ENCODE measurements around the gene MALSU1. TPM values are rescaled to one million over a fixed set of nuclear protein-coding genes. Genes with fewer than 3 reads are reported as not detected.
A peak's percentile ranks its signal among the peaks of the same experiment; 100 is the strongest.

The MALSU1 gene
- total RNA-seq, 2 donors from 2014 or later = 78.5 to 83.4 TPM

DNA sequence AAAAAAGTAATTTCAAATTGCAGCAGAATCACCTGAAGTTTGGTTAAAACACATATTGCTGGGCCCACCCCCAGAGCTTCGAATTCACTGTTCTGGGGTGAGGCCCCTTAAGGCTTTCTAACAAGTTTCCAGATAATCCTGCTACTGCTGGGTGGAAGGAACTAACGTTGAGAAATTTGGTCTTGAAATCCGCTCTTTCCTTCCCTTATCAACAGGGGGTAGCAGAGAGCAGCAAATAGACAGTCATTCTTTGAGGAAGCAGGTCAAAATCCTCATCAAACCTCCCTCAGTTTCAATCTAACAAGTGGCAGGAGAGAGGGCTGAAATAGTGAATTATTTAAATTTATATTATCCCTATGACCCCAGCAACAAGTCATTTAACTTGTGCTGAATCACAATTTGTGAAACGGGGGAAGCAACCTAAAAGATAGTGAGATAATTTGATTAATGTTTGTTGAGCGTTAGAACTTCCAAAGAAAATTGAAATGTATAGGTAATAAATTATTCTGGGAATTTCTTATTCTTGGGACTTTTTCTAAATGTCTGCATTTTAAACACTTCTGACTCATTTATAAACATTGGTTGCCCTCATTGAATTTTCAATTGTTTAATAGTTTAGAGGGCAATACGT, 21.7 kb upstream of the MALSU1 start:
- ATAC-seq = peak; percentile 30 to 40
- no peaks in the 10 kb centered on the region for H3K36me3 Mint-ChIP-seq
- peak in 1 of 2 donors; percentile 51 for DNase-seq (ENCODE audit: low spot score in 2 of 2)
- H3K27ac Mint-ChIP-seq = no peak overlapping the region
- no peaks in the 10 kb centered on the region for H3K9me3 Mint-ChIP-seq

DNA sequence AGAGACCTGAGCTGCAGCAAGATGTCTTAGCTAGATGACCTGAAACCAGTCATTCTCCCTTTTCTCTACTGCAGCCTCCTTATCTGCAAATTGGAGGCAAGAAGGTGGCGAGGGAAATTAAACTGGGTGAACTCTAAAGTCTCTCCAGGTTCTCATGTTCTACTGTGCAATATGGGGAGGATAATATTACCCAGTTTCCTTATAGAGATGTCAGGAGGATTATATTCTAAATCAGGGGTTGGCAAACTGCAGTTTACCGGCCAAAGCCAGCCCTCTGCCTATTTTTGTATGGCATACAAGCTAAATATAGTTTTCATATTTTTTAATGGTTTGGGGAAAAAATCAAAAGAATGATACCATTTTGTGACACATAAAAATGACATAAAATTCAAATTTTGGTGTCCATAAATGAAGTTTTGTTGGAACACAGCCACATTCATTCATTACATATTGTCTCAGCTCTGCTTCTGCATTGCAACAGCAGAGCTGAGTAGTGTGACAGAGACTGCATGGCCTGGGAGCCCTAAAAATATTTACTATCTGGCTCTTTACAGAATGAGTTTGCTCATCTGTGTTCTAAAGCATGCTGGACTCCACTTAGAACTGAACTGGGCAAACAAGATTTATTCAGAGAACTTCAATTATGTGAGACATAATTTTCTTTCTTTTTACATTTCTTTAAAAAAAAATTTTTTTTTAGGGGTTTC, 19.2 kb upstream of the MALSU1 start:
- ATAC-seq = no peak
- Mint-ChIP-seq H3K9me3 (no peaks in the 10 kb centered on the region), H3K27ac (no peak overlapping the region)

DNA sequence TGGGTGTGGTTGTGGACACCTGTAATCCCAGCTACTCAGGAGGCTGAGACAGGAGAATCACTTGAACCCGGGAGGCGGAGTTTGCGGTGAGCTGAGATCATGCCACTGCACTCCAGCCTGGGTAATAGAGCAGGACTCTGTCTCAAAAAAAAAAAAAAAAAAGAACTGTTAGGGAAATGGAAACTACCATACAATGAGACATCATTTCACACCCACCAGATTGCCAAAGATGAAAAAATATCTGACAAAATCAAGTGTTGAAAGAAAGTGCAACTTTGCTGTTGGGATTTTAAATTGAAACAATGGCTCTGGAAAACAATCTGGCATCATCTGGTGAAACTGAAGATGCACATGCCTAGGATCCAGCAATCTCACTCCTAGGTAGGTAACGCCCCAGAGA, 16.1 kb upstream of the MALSU1 start:
- DNase-seq (ENCODE audit: low spot score in 2 of 2) (no peak), ATAC-seq (peak in 1 of 2 donors; percentile 62)
- Mint-ChIP-seq H3K27ac (no peak overlapping the region), H3K9me3 (no peaks in the 10 kb centered on the region), H3K36me3 (no peaks in the 10 kb centered on the region)

More for the DNA sequence above, 19.2 kb upstream of the MALSU1 start:
- no peak for DNase-seq (ENCODE audit: low spot score in 2 of 2)
- no peaks in the 10 kb centered on the region for H3K36me3 Mint-ChIP-seq

DNA sequence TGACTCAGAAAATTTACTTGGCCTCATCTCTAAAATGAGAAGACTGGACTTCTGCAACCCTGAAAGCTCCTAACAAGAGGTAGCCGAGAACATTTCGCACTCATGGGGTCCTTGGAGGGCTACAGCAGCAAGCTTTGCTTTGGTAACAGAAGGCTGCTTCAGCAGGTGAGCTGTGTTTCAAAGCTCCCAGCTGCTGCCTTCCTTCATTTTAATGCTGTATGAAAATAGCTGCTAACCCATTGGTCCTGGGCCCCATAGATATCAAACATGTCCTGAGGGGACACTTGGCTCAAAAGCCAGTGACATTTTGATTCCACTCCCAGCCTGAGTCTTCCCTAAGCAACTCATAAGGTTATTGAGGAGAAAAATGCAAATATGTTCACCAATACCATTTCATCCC, 14.3 kb upstream of the MALSU1 start:
- DNase-seq (ENCODE audit: low spot score in 2 of 2) (no peak), ATAC-seq (no peak)
- Mint-ChIP-seq H3K9me3 (no peaks in the 10 kb centered on the region), H3K27ac (no peak overlapping the region), H3K36me3 (no peaks in the 10 kb centered on the region)

DNA sequence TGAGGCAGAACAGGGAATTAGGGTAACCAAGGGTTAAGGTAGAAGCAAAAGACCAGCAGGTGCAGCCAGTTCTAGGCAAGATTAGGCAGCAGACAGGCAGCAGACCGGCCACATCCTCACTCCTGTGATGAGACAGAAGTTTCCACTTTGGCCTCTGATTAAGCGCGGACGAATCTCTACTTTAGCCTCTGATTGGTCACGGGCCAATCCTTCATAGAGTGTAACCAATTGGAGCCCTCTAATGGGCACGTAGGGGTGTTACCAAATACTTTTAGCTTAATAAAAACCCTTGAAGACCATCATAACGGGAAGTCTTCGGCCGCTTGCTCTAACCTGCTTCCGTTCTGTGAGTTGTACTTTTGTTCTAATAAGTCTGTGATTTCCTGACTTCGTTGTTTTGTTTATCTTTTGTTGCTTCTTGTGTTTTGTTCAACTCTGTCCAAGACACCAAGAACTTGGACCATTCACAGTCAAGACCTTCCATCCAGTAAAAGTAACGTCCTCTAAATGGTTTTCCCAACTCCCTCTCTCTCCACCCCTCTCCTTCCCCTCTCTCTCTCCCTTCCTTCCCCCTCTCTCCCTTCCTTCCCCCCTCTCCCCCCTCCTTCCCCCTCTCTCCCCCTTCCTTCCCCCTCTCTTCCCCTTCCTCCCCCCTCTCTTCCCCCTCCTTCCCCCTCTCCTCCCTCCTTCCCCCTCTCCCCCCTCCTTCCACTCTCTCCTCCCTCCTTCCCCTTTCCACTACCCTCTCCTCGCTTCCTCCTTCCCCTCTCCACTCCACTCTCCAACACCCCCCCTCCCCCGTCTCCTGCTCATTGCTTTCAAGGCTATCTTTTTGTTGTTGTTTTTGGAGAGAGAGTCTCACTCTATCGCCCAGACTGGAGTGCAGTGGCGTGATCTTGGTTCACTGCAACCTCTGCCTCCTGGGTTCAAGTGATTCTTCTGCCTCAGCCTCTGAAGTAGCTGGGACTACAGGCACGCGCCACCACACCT, 13.2 kb upstream of the MALSU1 start:
- no peaks in the 10 kb centered on the region for H3K9me3 Mint-ChIP-seq
- H3K36me3 Mint-ChIP-seq = no peaks in the 10 kb centered on the region

DNA sequence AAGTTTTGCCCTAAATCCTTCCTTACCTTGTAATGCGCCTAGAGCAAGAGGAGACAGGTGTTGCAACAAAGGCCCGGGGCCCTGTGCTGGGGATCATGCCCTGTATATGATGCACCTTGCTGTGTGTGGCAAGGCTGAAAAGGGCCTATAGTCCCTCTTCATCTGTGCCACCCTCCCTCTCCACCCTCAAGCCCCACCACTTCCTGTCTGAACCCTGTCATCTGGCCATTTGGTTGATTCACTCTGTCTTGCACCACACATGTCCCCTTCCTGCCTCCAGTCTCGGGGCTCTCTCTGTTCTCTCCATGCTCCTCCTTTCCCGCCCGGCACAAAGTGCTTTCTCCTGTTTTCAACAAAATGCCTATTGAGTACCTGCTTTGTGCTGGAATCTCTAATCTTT, 11.5 kb upstream of the MALSU1 start:
- no peaks in the 10 kb centered on the region for H3K9me3 Mint-ChIP-seq
- H3K27ac Mint-ChIP-seq = no peak overlapping the region
- DNase-seq (ENCODE audit: low spot score in 2 of 2) = no peak

More for the DNA sequence above, 13.2 kb upstream of the MALSU1 start:
- no peak for ATAC-seq
- H3K27ac Mint-ChIP-seq = no peak overlapping the region
- no peak for DNase-seq (ENCODE audit: low spot score in 2 of 2)

DNA sequence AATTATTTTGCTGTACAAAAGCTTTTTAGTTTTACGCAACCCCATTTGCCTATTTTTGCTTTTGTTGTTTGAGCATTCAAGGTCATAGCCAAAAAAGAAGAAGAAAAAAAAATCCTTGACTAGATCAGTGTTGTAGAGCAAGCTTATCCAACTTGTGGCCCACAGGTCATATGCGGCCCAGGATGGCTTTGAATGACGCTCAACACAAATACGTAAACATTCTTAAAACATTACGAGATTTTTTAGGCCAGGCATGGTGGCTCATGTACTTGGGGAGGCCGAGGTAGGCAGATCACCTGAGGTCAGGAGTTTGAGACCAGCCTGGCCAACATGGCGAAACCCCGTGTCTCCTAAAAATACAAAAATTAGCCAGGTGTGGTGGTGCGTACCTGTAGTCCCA, 8.1 kb upstream of the MALSU1 start:
- no peak for ATAC-seq
- Mint-ChIP-seq H3K9me3 (no peaks in the 10 kb centered on the region), H3K36me3 (no peaks in the 10 kb centered on the region), H3K27ac (no peak overlapping the region)
- DNase-seq (ENCODE audit: low spot score in 2 of 2) = no peak

More for the DNA sequence above, 11.5 kb upstream of the MALSU1 start:
- peak in 1 of 2 donors; percentile 85 for ATAC-seq
- H3K36me3 Mint-ChIP-seq = no peaks in the 10 kb centered on the region

DNA sequence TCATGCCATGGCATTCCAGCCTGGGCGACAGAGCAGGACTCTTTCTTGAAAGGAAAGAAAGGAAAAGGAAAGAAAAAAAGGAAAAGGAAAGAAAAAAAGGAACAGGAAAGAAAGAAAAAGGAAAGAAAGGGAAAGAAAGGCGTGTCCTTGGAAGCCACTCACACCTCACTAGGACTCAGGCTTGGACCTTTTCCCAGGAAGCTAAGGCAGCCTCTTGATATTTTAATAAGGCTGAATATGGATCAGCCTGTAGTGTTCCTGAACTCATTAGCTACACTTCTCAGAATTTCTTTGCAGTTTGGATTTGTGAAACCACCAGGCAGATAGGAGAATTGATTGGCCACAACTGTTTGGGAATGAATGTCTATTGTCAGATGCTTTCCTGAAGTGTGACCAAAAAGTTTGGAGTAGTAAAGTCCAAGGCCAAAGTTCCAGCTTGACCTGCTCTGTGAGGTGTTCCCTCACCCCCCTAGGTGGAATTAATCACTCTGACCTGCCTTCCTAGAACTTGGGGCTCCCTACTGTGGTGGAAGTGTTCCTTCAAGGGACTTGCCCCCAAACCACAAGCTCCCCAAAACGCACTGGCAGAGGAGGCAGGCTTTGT, 7.1 kb upstream of the MALSU1 start:
- Mint-ChIP-seq H3K9me3 (no peaks in the 10 kb centered on the region), H3K27ac (no peak overlapping the region), H3K36me3 (no peaks in the 10 kb centered on the region)
- ATAC-seq (no peak), DNase-seq (ENCODE audit: low spot score in 2 of 2) (no peak)

DNA sequence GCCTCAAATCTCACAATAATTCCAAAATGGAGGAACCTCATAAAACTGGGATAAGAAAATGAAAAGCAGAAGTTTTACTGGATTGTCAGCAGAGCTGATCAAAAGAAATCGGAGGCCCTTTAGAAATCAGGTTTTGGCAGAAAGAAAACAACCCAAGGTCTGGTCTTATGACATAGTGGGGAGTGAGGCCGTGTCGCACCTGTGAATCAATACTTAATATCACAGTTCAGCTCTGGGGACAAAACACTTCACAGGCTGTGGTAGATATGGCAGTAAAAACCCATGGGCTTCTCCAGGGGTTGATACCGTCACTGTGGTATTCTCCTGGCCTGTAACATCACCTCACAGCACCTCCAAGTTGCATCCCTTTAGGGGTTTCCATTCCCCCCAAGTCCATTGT, 6.5 kb upstream of the MALSU1 start:
- Mint-ChIP-seq H3K9me3 (peaks cover 0 to 2% of the 10 kb centered on the region in 2 donors), H3K36me3 (peaks cover under 1 to 1% of the 10 kb centered on the region in 2 donors), H3K27ac (no peak overlapping the region)
- no peak for DNase-seq (ENCODE audit: low spot score in 2 of 2)
- ATAC-seq = no peak

DNA sequence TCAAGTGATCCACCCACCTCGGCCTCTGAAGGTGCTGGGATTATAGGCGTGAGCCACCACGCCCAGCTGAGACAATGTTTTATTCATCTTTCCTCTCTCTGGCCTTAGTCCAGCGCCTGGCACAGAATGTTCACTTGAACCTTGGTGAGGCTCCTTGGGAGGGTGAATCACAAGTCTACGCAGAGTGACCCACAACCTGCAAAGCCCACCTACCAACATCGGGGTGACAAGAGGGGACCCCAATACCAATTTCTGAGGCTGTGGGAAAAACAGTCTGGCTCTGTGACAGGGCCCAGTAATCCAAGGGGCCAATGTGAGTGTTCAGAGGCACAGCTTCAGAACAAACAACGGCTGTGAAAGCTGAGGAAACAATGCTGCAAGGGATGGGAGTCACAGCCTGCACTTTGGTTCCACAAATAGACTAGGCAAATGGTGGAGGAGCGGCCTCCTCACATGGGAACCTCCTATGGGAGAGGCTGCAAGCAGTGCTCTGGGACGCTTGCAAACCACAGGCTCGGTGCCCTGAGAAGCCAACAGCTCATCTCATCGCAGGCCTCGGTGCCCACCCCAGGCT, 5.6 kb upstream of the MALSU1 start:
- H3K9me3 Mint-ChIP-seq = peaks cover 0 to 7% of the 10 kb centered on the region in 2 donors
- no peak overlapping the region for H3K27ac Mint-ChIP-seq
- no peak for ATAC-seq
- peaks cover 5 to 8% of the 10 kb centered on the region in 2 donors for H3K36me3 Mint-ChIP-seq
- no peak for DNase-seq (ENCODE audit: low spot score in 2 of 2)

DNA sequence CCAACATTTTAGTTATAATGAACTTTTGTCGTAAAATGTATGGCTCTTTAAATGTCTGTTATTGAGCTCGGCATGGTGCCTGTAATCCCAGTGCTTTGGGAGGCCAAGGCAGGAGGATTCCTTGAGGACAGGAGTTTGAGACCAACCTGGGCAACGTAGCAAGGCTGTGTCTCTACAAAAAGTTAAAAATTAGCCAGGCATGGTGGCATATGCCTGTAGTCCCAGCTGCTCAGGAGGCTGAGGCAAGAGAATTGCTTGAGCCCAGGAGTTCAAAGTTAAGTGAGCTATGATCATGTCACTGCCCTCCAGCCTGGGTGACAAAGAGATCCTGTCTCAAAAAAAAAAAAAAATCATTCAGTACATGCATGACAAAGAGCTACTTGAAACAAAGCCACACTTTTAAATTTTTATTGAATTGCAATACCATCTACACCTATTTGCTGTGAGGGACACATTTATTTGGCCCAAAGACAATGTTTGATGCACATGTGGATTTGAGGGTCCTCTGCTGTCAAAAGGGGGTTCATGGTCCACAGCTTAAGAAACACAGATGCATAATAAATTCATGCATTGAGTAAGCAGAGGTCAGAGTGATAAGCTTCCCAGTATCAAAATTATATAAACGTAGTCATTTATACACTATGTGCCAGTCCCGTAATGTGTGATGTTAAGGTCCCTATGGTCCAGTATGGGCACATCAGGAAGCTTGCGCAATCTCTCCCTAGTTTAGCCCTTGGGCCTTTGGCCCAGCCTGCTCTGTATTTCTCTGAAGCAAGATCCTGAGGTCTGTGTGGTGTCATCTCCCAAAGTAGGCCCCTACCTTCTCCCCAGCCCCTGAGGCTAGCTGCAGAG, 4.4 kb upstream of the MALSU1 start:
- ATAC-seq (no peak), DNase-seq (ENCODE audit: low spot score in 2 of 2) (no peak)
- peaks cover 16% of the 10 kb centered on the region in 2 donors for H3K36me3 Mint-ChIP-seq
- H3K27ac Mint-ChIP-seq = no peak overlapping the region
- H3K9me3 Mint-ChIP-seq = peaks cover 0 to 11% of the 10 kb centered on the region in 2 donors

DNA sequence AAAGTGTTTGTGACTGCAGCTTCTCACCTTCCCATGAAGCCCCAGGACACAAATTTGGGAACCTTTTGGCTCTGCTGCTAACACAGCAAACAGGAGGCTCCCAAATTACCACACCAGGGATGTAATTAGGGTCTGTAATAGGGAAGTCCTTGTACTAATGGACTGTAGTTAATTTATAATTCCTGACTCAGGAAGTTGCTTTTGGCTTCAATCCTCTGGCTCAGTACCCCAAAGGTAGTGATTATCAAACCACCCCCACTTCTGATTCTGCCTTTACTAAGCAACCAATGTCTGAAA, 3.8 kb upstream of the MALSU1 start:
- no peak for ATAC-seq
- no peak for DNase-seq (ENCODE audit: low spot score in 2 of 2)
- peaks cover 16 to 18% of the 10 kb centered on the region in 2 donors for H3K36me3 Mint-ChIP-seq

DNA sequence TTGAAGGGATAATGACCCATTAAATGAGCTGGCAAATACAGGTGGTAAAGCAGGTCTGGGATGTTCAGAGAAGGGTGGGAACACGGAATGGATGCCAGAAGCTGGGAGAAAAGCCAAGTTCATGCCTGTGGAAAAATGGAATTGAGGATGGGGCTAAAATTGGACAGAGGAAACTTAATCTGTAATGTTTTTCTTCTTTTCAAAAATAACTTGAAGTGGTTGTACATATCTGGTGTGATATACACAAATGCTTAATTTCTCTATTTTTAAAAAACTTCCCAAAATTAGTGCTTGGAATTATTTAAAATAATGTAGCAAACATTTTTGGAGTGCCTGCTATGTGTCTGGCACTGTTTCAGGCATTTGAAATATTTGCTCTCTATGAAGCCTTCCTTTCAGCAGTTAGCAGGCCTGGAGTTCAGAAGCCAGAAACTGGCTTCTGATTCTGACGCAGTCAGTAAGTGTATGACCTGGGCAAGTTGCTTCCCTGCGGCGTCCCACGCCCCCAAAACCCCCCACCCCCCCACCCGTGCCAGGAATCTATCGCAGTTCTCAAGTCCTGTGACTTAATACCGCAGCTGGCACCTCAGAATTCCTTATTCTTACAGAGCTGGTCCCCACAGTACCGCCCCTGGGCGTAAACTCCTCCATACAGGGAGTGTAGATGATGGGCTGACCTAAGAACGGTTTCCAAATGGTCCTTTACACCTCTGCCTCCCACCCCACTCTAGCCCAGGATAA, 828 bp upstream of the MALSU1 start:
- DNase-seq (ENCODE audit: low spot score in 2 of 2) = no peak
- H3K36me3 Mint-ChIP-seq = peaks cover 30 to 32% of the 10 kb centered on the region in 2 donors
- peak overlapping the region; percentile 95 to 96 for H3K27ac Mint-ChIP-seq

More for the DNA sequence above, 3.8 kb upstream of the MALSU1 start:
- peaks cover 0 to 11% of the 10 kb centered on the region in 2 donors for H3K9me3 Mint-ChIP-seq
- H3K27ac Mint-ChIP-seq = no peak overlapping the region

DNA sequence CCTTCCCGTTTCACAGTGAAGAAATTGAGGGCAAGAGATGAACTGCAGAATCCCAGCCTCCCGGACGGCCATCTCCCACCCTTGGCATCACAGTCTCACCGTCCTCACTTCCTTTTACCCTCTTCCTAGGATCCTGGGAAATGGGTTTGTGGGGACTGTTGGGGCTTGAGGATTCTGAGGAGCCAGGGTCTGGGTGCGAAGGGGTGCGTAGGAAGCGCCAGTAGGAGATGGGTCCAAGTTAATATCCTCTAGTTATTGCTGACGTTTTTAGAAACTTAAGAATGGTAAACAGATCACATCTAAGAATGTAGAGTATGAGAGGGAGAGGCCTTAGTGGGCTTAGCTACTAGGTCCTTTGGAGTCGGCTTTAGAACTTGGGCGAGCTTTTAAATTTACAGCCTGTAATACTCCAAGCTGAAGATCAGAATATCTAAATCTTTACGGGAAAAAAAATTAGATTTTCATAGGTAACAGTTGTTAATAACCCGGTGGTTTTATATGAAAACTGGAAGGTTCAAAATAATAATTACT, 696 bp downstream of the MALSU1 start:
- H3K9me3 Mint-ChIP-seq = peaks cover 0 to 11% of the 10 kb centered on the region in 2 donors
- H3K36me3 Mint-ChIP-seq = peaks cover 38 to 39% of the 10 kb centered on the region in 2 donors
- peak in 1 of 2 donors; percentile 3 for ATAC-seq
- peak overlapping the region; percentile 95 to 96 for H3K27ac Mint-ChIP-seq
- DNase-seq (ENCODE audit: low spot score in 2 of 2) = no peak

More for the DNA sequence above, 828 bp upstream of the MALSU1 start:
- ATAC-seq = no peak
- H3K9me3 Mint-ChIP-seq = peaks cover 0 to 11% of the 10 kb centered on the region in 2 donors
